HepG2 (cell line): ENCODE data around the gene JOSD1. TPM values are rescaled to one million over a fixed set of nuclear protein-coding genes. Genes with fewer than 3 reads are reported as not detected.

Experiments used
- ARID2 ChIP-seq: sonication (generic); formaldehyde crosslinking; IDR thresholded peaks from 2 replicates; pipeline ENCODE4 v1.8.1; 2022; ENCODE audit warnings: mild to moderate bottlenecking, missing genetic modification reagents, borderline replicate concordance
- CREB1 ChIP-seq, 2 experiments: fragments of 450-650 bp in 1 of 2; IDR thresholded peaks; 2 replicates each; pipeline ENCODE4 v1.6.1; 2016 to 2017; ENCODE audit warnings: control low read depth in 1 of 2, mild to moderate bottlenecking in 1 of 2, missing compliant biosample characterization in 1 of 2, missing genetic modification characterization in 1 of 2
- DZIP1 ChIP-seq: sonication (generic); formaldehyde crosslinking; IDR thresholded peaks from 2 replicates; pipeline ENCODE4 v1.5.0; 2020; ENCODE audit warnings: mild to moderate bottlenecking, missing genetic modification reagents
- GPN1 ChIP-seq: sonication (generic); formaldehyde crosslinking; IDR thresholded peaks from 2 replicates; pipeline ENCODE4 v1.5.1; 2020; ENCODE audit warnings: missing genetic modification reagents, borderline replicate concordance
- MLXIP ChIP-seq: sonication (generic); formaldehyde crosslinking; IDR thresholded peaks from 2 replicates; pipeline ENCODE4 v1.9.0; 2021; ENCODE audit warnings: missing genetic modification reagents, borderline replicate concordance
- MXD4 ChIP-seq: IDR thresholded peaks from 2 replicates; pipeline ENCODE4 v1.6.1; 2016; ENCODE audit warnings: mild to moderate bottlenecking, missing biosample characterization, missing genetic modification reagents
- NFE2L1 ChIP-seq: sonication (generic); formaldehyde crosslinking; IDR thresholded peaks from 2 replicates; pipeline ENCODE4 v1.4.0; 2020; ENCODE audit warnings: missing genetic modification reagents, mild to moderate bottlenecking, borderline replicate concordance
- RARA ChIP-seq: IDR thresholded peaks from 2 replicates; pipeline ENCODE4 v1.6.1; 2016; ENCODE audit warnings: missing genetic modification reagents, missing compliant biosample characterization
- SALL1 ChIP-seq: sonication (generic); formaldehyde crosslinking; IDR thresholded peaks from 2 replicates; pipeline ENCODE4 v1.8.0; 2022; ENCODE audit warnings: mild to moderate bottlenecking, missing genetic modification reagents
- TP53 ChIP-seq: sonication (generic); formaldehyde crosslinking; conservative IDR thresholded peaks from 2 replicates; pipeline ENCODE4 v1.4.0; 2020; ENCODE audit warnings: missing genetic modification reagents
- ZNF121 ChIP-seq: sonication (generic); formaldehyde crosslinking; IDR thresholded peaks from 2 replicates; pipeline ENCODE4 v1.5.0; 2020; ENCODE audit warnings: mild to moderate bottlenecking, missing genetic modification reagents
- ZNF17 ChIP-seq: sonication (generic); formaldehyde crosslinking; IDR thresholded peaks from 2 replicates; pipeline ENCODE4 v1.5.0; 2020; ENCODE audit warnings: mild to moderate bottlenecking, missing genetic modification reagents
- ZNF224 ChIP-seq: sonication (generic); formaldehyde crosslinking; IDR thresholded peaks from 2 replicates; pipeline ENCODE4 v1.5.0; 2020; ENCODE audit warnings: mild to moderate bottlenecking, missing genetic modification reagents
- ZNF792 ChIP-seq: IDR thresholded peaks from 2 replicates; pipeline ENCODE4 v1.6.1; 2016
- polyA plus RNA-seq, 8 experiments: library from polyadenylated mRNA; depleted of rRNA in 3 of 8; stranded (reverse) in 7 of 8; unstranded in 1 of 8; fragments of >200 nt; fragmentation: Illumina TruSeq in 4 of 8; extraction: Trizol in 4 of 8; gene quantifications; 2 replicates each; pipeline versions ENCODE4 v1.2.1 to v1.2.3, GENCODE V29; 2011 to 2016; ENCODE audit warnings: low read depth in 4 of 8, missing spikeins in 1 of 8, mixed read lengths in 1 of 8; ENCODE audit not compliant: insufficient read depth in 1 of 8
- total RNA-seq, 5 experiments: library from RNA; depleted of rRNA; stranded (reverse); fragments of >200 nt; fragmentation: Illumina TruSeq; extraction: Trizol; gene quantifications; 2 replicates each; pipeline ENCODE4 v1.2.3, GENCODE V29; 2016; ENCODE audit warnings: low read depth in 1 of 5
- TF ChIP-seq, protein P1 (sequence below): sonication (generic); formaldehyde crosslinking; conservative IDR thresholded peaks from 2 replicates; pipeline ENCODE4 v1.8.1; 2023; ENCODE audit warnings: missing genetic modification reagents
- TF ChIP-seq, protein P2 (sequence below): IDR thresholded peaks from 2 replicates; pipeline ENCODE4 v1.6.1; 2016; ENCODE audit warnings: mild to moderate bottlenecking, missing biosample characterization, missing genetic modification reagents
- TF ChIP-seq, protein P3 (sequence below): sonication (generic); formaldehyde crosslinking; IDR thresholded peaks from 2 replicates; pipeline ENCODE4 v1.5.0; 2020; ENCODE audit warnings: missing genetic modification reagents, mild to moderate bottlenecking, borderline replicate concordance

Gene JOSD1
- total and polyA plus RNA-seq, 2 of the 13 experiments (the other 11 are each of a cell fraction or from before 2014, with no cell fraction given), result 31.7 to 38.4 TPM

DNA sequence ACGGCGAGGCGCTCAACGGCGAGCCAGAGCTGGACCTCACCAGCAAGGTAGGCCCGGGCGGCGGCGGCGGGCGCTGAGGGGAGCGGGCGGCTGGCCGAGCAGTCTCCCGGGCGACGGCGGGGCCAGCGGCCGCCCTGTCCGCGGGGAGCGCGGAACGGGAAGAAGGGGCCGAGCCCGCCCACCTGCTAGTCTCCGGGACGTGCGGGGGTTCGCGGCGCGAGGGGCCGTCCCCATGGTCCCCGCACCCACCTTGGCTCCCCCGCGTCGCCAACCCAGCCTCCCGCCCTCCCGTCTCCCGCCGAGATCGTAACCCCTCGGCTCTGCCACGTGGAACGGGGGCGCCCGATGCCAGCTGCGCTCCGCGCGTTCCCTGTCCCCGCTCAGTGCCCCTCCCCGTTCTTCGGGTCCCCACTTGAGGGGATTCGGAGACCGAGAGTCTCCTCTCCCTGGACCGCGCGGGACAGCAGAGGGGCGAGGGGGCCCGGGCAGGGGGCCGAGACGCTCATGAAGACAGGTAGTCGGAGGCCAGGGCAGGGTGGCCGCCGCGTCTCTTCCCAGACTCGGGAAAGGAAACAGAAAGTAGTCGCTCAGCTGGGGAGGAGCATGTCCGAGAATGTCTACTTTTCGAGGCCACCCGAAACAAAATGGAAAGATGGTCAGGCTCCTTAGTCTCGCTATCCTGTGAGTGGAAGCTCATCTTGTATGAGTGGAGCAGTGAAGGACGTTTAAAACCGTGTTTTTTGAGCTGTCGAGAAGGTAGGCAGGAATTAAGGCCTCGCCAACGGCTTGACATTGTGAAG, 5.6 kb upstream of the JOSD1 start (continued):
- TF ChIP-seq ZNF17, result no peak
- TF ChIP-seq, protein P1, sequence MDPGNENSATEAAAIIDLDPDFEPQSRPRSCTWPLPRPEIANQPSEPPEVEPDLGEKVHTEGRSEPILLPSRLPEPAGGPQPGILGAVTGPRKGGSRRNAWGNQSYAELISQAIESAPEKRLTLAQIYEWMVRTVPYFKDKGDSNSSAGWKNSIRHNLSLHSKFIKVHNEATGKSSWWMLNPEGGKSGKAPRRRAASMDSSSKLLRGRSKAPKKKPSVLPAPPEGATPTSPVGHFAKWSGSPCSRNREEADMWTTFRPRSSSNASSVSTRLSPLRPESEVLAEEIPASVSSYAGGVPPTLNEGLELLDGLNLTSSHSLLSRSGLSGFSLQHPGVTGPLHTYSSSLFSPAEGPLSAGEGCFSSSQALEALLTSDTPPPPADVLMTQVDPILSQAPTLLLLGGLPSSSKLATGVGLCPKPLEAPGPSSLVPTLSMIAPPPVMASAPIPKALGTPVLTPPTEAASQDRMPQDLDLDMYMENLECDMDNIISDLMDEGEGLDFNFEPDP (CRISPR knock-in tag), result no peak
- TF ChIP-seq MXD4 (CRISPR knock-in tag), result 0 out of 2 replicates have a peak, but pooled peaks have one; percentile 40
- no peak for TF ChIP-seq DZIP1 (CRISPR knock-in tag)
- no peak for TF ChIP-seq TP53 (CRISPR knock-in tag)
- no peak for TF ChIP-seq MLXIP (CRISPR knock-in tag)
- no peak for TF ChIP-seq ZNF792
- TF ChIP-seq GPN1 (CRISPR knock-in tag), result no peak
- TF ChIP-seq, protein P2, sequence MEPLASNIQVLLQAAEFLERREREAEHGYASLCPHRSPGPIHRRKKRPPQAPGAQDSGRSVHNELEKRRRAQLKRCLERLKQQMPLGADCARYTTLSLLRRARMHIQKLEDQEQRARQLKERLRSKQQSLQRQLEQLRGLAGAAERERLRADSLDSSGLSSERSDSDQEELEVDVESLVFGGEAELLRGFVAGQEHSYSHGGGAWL (CRISPR knock-in tag), result 0 out of 2 replicates have a peak, but pooled peaks have one; percentile 36
- TF ChIP-seq, protein P3, sequence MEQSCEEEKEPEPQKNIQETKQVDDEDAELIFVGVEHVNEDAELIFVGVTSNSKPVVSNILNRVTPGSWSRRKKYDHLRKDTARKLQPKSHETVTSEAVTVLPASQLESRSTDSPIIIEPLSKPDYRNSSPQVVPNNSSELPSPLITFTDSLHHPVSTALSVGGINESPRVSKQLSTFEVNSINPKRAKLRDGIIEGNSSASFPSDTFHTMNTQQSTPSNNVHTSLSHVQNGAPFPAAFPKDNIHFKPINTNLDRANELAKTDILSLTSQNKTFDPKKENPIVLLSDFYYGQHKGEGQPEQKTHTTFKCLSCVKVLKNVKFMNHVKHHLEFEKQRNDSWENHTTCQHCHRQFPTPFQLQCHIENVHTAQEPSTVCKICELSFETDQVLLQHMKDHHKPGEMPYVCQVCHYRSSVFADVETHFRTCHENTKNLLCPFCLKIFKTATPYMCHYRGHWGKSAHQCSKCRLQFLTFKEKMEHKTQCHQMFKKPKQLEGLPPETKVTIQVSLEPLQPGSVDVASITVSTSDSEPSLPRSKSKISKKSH, result no peak
- TF ChIP-seq CREB1 (IDR thresholded peaks at IDR 0.05), result no peak
- TF ChIP-seq CREB1 (CRISPR knock-in tag; IDR thresholded peaks at IDR 0.05), result no peak
- TF ChIP-seq RARA (CRISPR knock-in tag), result peak; percentile 24; the same call in 1 of the 2 replicates
- no peak for TF ChIP-seq ZNF121 (CRISPR knock-in tag)
- no peak for TF ChIP-seq ZNF224 (CRISPR knock-in tag)
- no peak for TF ChIP-seq NFE2L1 (CRISPR knock-in tag)
- TF ChIP-seq SALL1 (CRISPR knock-in tag), result peak; percentile 53
- no peak for TF ChIP-seq ARID2 (CRISPR knock-in tag)
